HL-60/S4 treated with retinoic acid at 250 ng/mL for 4 days and 3 days (cell line): ENCODE data around the gene LRRC4C.

ENCODE experiments used
- in situ Hi-C: fragments of 300-500 bp; cut with MboI; formaldehyde crosslinking; loops from 2 replicates; pipeline ENCODE4 v1.7.0; 2022; ENCODE audit warnings: low sequenced_read_pairs

Gene LRRC4C

GRCh38 chr11:40274017-40274416 is 1185.4 kb downstream of the LRRC4C start:
- in situ Hi-C loops, result no loop called here

DNA sequence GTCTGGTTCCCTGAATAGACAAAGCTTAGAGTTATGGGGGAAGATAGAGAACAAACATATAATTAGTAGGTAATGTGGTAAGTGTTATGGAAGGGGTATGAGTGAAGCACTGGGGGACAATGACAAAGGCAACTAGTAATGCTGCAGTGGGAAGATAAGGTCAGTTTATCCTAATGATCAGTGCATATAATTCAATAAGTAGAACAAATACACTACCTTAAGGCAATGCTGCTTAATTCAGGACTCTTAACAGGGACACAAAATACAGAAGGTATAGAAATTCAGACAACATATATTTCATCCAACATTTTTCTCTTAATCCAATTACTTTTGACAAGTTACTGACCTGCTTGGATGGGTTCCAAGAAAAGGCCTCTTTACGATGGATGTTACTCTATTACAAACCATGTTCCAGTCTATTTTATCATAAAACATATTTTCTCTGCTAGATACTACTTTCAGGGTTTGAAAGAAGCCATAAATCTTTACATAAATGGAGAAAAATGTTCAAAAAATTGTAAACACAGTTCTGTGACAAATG is 1186.2 kb downstream of the LRRC4C start:
- in situ Hi-C loops, result no loop called here

- in situ Hi-C loops, result no loop called here
These were observed 1188.1 kb downstream of the LRRC4C start for GRCh38 chr11:40271361-40271760.

GRCh38 chr11:40269865-40270264 is 1189.6 kb downstream of the LRRC4C start:
- in situ Hi-C loops, result no loop called here

DNA sequence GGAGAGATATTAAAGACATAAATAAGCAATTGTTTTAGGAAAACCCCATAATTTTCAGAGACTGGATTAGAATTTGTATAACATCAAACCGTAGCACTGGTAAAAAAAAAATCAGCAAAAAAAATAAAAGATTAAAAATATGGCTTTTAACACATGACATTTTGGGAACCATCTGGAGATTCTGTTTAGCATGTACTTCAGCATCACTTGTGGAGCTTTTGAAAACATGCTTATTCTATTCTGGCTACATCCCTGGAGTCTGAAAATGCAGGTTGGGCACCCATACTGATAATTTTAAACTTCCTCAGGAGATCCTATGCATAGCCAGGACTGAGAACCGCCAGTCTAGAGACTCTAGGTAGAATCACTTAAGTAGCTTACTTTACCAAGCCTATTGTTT is 1190.9 kb downstream of the LRRC4C start:
- in situ Hi-C loops, result no loop called here

GRCh38 chr11:40255457-40255856 is 1204.0 kb downstream of the LRRC4C start:
- in situ Hi-C loops, result no loop called here

GRCh38 chr11:40253166-40253565 is 1206.3 kb downstream of the LRRC4C start:
- in situ Hi-C loops, result no loop called here

GRCh38 chr11:40252236-40252635 is 1207.2 kb downstream of the LRRC4C start:
- in situ Hi-C loops, result no loop called here

- in situ Hi-C loops, result no loop called here
These were observed 1212.5 kb downstream of the LRRC4C start for GRCh38 chr11:40246983-40247382.

DNA sequence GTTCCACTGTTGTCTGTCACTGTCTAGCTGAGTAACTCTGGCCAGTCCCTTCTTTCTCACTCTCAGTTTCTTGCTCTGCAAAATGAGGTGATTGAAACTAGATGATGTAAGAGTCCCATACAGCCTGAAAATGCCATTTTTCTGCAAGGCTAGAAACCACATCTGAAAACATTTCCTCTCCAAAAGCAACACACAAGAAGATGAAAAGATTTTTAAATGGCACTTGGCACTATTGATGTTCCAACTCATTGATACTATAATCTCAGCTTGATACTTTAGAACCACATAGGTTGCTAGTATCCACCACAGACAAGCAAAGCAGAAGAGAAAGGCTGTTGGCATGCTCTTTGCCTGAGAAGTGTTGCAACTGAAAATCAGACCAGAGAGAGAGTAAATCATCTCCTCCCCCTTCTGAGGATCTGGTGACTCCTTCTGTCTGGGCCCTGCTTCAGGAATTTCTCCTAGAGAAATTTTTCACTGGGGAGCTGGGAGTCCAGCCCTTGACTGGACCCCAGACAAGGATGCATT is 1217.9 kb downstream of the LRRC4C start:
- in situ Hi-C loops, result no loop called here

DNA sequence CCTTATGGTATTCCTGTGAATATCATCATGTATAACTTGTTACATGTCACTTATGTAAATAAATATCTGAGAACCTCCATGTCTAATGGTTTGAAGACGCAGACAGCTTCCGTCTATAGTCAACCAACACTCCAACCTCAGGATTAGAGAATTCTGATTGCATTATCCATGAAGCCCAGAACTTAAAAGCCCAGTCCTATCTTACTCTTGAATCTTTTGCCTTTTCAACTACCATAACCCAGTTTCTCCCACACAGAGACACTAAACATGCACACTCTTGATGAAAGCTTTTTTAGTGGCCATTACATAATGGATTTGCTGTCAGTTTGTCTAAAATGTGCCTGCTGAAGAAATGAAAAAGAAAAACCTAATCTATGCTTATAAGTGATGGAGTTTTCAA is 1219.2 kb downstream of the LRRC4C start:
- in situ Hi-C loops, result no loop called here

GRCh38 chr11:40236526-40236925 is 1222.9 kb downstream of the LRRC4C start:
- in situ Hi-C loops, result no loop called here

DNA sequence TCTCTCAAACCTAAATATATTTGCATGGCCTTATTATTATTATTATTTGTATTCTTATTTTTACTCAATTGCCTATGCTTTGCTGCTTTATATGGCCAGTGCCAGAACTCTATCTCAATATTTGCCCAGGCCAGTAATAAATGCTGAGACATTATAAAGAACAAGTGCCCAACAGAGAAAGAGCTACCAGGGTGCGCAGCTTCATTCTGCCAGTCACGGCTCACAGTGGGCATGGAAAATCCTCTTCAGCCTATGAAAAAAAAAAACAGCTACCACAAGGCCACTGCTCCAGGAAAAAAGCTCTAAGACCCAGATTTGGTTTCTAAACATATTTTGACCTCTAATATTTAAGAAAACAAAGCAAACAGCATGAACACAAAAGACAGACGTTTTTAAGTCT is 1223.6 kb downstream of the LRRC4C start:
- in situ Hi-C loops, result no loop called here

DNA sequence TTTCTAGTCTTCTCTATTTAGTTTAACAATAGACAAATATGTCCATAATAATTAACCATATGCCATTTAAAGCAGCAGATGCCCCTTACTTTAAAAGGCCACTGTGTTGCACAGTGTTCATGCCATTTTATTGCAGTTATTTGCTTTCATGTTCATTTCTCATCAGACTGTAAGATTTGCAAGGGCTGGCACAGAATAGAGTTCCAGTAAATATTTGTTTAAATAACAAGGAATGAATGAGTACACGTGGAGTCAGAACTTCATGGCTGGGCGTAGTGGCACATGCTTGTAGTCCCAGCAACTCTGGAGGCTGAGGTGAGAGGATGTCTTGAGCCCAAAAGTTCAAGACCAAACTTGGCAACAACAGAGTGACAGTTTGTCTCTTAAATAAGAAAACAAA is 1228.6 kb downstream of the LRRC4C start:
- in situ Hi-C loops, result no loop called here

GRCh38 chr11:40228662-40229061 is 1230.8 kb downstream of the LRRC4C start:
- in situ Hi-C loops, result no loop called here

GRCh38 chr11:40227730-40228129 is 1231.7 kb downstream of the LRRC4C start:
- in situ Hi-C loops, result no loop called here

DNA sequence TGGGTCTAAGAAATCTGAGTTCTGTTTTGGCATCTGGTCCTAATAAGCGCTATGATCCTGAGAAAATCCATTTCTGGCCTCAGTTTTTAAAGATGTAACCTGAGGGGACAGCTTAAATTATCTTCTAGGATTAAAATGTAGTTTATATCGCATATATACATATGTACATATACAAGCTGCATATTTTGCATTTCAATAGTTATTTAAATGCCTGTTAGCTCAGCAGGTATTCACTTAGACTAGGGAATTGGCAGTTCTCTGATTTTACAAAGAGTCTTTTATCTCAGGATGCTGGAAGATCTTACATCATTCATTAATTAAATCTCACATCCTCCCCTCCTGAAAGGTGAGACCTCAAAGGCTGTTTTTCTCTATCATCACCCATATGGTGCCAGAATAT is 1232.8 kb downstream of the LRRC4C start:
- in situ Hi-C loops, result no loop called here

- in situ Hi-C loops, result no loop called here
These were observed 1235.7 kb downstream of the LRRC4C start for GRCh38 chr11:40223596-40224330.

DNA sequence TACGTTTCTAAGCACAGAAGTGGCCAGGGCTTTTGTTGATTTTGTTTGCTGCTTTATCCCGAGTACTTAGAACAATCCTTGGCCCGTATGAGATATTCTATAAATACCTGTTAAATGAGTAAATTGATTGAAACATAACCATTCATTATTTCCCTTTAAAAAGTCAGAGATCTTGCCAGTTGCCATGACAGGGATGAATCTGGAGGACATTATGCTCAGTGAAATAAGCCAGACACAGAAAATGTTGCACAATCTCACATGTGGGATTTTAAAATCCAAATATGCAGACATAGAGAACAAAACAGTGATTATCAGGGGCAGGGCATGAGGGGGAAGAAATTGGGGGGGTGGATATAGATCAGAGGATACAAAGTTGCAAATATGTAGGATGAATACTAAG is 1240.1 kb downstream of the LRRC4C start:
- in situ Hi-C loops, result no loop called here

- in situ Hi-C loops, result no loop called here
These were observed 1243.9 kb downstream of the LRRC4C start for GRCh38 chr11:40215556-40215955.

- in situ Hi-C loops, result no loop called here
These were observed 1252.0 kb downstream of the LRRC4C start for GRCh38 chr11:40207416-40207815.

DNA sequence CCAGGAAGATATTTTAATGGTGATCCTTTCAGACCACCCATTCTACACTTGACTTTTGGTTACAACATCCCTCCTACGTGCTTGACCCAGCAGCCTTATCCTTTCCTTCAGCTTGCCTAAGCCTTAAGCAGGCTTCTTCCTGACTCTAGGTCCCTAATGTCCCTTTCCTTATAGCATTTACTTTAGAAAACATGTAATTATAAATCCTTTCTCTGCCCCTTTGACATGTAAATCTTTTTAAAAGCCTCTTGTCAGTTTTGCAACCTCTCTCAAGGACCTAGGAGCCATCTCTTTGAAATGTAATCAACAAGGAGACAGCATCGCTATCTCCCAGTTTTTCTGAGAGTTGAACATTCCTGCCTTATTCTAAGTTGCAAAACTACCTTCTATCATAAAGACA is 1255.2 kb downstream of the LRRC4C start:
- in situ Hi-C loops, result no loop called here

DNA sequence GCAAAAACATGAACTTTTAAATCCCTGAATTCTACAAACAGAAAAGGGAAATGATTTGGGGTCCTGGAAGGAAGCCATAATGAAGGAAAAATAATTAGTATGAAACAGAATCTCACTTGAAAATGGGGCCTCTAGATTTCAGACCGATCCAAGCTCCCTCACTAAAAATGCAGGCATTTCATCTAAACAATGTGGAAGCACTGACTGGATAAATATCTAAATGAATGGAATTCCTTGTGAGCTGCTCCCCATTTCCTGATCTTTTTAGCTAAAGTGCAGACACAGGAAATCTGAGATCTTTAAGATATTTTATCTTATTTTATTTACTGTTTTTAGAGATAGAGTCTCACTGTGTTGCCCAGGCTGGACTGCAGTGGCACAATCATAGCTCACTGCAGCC is 1255.8 kb downstream of the LRRC4C start:
- in situ Hi-C loops, result no loop called here
